ENCODE measurements around the gene KRT71.

The KRT71 gene

DNA sequence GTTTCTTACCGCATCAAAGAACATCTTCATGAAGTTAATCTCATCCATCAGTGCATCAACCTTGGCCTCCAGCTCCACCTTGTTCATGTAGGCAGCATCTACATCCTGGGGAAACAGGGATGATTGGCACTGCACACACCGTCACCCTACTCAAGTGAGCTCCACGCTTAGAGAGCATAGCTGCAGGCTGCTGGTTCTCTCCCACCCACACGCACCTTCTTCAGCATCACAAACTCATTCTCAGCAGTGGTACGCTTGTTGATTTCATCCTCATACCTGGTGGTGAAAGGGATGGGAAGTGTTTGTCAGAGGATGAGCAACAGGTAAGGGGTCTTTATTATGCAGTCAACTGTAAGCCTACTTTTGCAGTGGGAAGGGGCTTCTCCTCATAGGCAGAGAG is 35.1 kb downstream of the KRT71 start:
- Mint-ChIP-seq H3K9me3 (no peaks in the 10 kb centered on the region), H3K27me3 (ENCODE audit: low read depth, poor library complexity) (no peaks in the 10 kb centered on the region), H3K27ac (no peak overlapping the region), H3K4me1 (peaks cover 24% of the 10 kb centered on the region), H3K36me3 (ENCODE audit: low read depth) (no peaks in the 10 kb centered on the region), H3K4me3 (no peak overlapping the region)
- no peak for TF ChIP-seq CTCF (IDR thresholded peaks at IDR 0.05)
- DNase-seq = no peak

DNA sequence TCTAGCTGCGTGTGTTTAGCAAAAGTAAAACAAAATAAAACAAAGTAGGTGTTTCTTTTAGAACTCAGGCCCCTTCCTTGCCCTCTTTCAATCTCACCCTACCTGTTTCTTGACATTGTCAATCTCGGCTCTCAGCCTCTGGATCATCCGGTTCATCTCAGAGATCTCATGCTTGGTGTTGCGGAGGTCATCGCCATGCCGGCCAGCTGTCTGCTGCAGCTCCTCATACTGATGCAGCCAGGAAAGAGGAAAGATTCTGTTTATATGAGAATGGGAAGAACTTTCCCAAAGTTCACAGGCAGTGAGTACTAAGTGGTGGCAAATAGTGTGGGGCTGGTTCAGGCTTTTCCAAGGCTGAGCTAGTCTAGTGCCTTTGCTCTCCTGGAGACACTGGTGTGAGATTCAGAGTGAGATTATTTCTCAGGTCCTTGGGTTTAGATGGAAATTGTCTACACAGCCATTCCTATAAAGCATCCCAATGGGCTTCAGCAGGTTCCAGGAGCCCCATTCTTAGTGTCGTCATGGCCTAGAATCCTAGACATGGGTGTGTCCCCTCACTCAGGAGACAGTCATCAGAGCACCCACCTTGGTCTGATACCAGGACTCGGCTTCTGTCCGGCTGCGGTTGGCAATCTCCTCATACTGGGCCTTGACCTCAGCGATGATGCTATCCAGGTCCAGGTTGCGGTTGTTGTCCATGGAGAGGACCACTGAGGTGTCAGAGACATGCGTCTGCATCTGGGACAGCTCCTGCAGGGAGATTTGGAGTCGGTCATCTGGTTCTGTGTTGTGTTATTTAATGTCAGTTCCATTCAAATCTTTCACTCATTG is 35.7 kb downstream of the KRT71 start:
- Mint-ChIP-seq H3K27me3 (ENCODE audit: low read depth, poor library complexity) (no peaks in the 10 kb centered on the region), H3K27ac (no peak overlapping the region), H3K4me3 (no peak overlapping the region), H3K9me3 (no peaks in the 10 kb centered on the region), H3K4me1 (peaks cover 20% of the 10 kb centered on the region), H3K36me3 (ENCODE audit: low read depth) (no peaks in the 10 kb centered on the region)
- no peak for DNase-seq
- no peak for TF ChIP-seq CTCF (IDR thresholded peaks at IDR 0.05)

DNA sequence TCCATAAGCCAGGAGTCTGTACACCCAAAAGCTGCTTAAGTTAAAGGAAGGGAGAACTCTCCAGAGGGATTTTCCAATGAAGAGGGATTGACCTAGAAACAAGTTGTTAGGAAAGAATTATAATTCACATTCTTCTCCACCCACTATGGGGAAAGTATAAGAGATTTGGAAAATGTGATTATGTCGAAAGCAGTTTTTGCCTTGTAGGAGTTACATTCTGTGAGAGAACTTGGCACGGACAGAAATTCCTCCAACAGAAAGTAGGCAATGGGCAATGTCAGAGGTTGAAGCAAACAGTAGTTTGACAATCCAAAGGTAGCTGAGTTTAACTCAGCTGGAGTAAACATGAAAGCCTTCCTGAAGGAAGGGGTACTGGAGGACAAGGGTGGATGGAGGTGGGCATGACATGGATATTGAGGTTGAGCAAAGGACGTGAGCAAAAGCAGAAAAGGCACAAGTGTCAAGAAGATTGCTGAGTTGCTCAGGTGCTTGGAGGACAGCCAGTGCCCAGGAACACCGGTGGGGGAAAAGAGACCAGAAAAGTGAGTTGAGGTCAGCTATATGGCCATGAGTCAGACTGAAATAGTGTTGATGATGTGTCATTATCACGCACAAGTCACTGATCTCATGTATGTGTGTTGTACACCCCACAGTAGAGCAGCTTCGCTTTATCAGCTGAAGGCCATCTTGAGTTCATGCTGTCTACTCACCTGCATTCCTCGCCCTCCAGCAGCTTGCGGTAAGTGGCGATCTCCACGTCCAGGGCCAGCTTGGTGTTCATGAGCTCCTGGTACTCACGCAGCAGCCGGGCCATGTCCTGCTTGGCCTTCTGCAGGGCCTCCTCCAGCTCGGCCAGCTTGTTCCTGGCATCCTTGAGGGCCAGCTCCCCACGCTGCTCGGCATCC is 36.8 kb downstream of the KRT71 start:
- H3K4me3 Mint-ChIP-seq = no peak overlapping the region
- H3K36me3 Mint-ChIP-seq (ENCODE audit: low read depth) = peaks cover 7% of the 10 kb centered on the region
- TF ChIP-seq CTCF (IDR thresholded peaks at IDR 0.05) = no peak
- peaks cover 11% of the 10 kb centered on the region for H3K4me1 Mint-ChIP-seq
- H3K9me3 Mint-ChIP-seq = peaks cover 7% of the 10 kb centered on the region
- no peak for DNase-seq
- no peak overlapping the region for H3K27ac Mint-ChIP-seq
- no peaks in the 10 kb centered on the region for H3K27me3 Mint-ChIP-seq (ENCODE audit: low read depth, poor library complexity)

GRCh38 chr12:52515319-52515646 is 37.7 kb downstream of the KRT71 start:
- H3K4me3 Mint-ChIP-seq = no peak overlapping the region
- H3K4me1 Mint-ChIP-seq = peaks cover 2% of the 10 kb centered on the region
- TF ChIP-seq CTCF (IDR thresholded peaks at IDR 0.05) = no peak
- no peak for DNase-seq
- H3K27ac Mint-ChIP-seq = no peak overlapping the region
- H3K27me3 Mint-ChIP-seq (ENCODE audit: low read depth, poor library complexity) = no peaks in the 10 kb centered on the region
- peaks cover 12% of the 10 kb centered on the region for H3K9me3 Mint-ChIP-seq
- peaks cover 7% of the 10 kb centered on the region for H3K36me3 Mint-ChIP-seq (ENCODE audit: low read depth)

GRCh38 chr12:52514471-52515318 is 38.2 kb downstream of the KRT71 start:
- TF ChIP-seq CTCF (IDR thresholded peaks at IDR 0.05) = no peak
- H3K36me3 Mint-ChIP-seq (ENCODE audit: low read depth) = peaks cover 7% of the 10 kb centered on the region
- H3K27ac Mint-ChIP-seq = no peak overlapping the region
- DNase-seq = no peak
- H3K4me1 Mint-ChIP-seq = no peaks in the 10 kb centered on the region
- peaks cover 17% of the 10 kb centered on the region for H3K9me3 Mint-ChIP-seq
- no peaks in the 10 kb centered on the region for H3K27me3 Mint-ChIP-seq (ENCODE audit: low read depth, poor library complexity)
- no peak overlapping the region for H3K4me3 Mint-ChIP-seq

Data from nephron progenitor cell (in vitro differentiated cells).